ENCODE measurements around the gene C1QTNF6.

- TF ChIP-seq, protein P1, sequence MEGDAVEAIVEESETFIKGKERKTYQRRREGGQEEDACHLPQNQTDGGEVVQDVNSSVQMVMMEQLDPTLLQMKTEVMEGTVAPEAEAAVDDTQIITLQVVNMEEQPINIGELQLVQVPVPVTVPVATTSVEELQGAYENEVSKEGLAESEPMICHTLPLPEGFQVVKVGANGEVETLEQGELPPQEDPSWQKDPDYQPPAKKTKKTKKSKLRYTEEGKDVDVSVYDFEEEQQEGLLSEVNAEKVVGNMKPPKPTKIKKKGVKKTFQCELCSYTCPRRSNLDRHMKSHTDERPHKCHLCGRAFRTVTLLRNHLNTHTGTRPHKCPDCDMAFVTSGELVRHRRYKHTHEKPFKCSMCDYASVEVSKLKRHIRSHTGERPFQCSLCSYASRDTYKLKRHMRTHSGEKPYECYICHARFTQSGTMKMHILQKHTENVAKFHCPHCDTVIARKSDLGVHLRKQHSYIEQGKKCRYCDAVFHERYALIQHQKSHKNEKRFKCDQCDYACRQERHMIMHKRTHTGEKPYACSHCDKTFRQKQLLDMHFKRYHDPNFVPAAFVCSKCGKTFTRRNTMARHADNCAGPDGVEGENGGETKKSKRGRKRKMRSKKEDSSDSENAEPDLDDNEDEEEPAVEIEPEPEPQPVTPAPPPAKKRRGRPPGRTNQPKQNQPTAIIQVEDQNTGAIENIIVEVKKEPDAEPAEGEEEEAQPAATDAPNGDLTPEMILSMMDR (conservative IDR thresholded peaks at IDR 0.05 in 1 of 2, IDR thresholded peaks at IDR 0.05 in 1 of 2; ENCODE audit: extremely low read depth in 1 of 2, insufficient read depth in 1 of 2, low read depth in 1 of 2, low read length in 2 of 2) = no peak
- no peak for TF ChIP-seq EZH2 (IDR thresholded peaks at IDR 0.05; ENCODE audit: borderline replicate concordance, low read length)
These were observed 38.5 kb upstream of the C1QTNF6 start for GRCh38 chr22:37226514-37226913.
